ENCODE measurements around the gene LIN7A. TPM values are rescaled to one million over a fixed set of nuclear protein-coding genes. Genes with fewer than 3 reads are reported as not detected.

Gene LIN7A
- total RNA-seq, 1 donor from 2014 or later: 7.2 TPM

DNA sequence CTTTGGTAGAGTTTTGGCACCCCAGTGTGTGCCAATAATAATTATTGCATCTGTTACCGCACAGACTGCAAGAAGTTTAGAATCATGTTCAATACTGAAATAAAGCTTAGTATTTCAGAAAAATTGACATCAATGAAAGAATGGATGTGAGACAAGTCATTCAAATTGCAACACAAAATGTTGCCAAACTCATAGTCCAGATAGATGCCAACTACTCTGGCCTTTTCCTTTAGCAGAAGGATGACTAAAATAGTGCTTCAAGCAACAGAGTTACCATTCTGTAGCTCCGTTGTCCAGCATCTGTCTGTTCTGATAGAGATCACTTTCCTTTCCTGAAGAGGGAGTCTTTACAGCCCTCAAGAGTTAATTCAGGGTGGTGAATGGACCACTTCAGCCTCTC lies 77.5 kb downstream of the LIN7A start:
- DNase-seq (ENCODE audit: low spot score): no peak

DNA sequence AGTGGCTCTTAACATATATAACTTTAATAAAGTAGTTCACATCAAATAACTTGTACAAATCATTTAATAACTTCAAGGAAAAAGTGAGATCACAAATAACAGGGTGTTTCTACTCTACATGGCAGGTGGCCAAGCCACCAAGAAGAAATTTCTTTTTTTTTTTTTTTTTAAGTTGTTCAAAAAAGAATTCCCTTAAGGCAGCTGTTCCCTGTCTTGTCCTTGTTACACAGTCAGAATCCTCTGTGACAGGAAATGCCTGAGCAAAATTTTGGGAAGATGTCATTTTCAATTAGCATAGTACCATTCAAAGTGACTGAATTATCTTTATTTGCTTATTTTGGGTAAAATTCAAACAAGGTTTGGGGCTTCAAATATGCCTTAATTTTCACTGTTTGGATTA lies 79.4 kb downstream of the LIN7A start:
- DNase-seq (ENCODE audit: low spot score): no peak

GRCh38 chr12:80857311-80857710 lies 80.4 kb downstream of the LIN7A start:
- no peak for DNase-seq (ENCODE audit: low spot score)

DNA sequence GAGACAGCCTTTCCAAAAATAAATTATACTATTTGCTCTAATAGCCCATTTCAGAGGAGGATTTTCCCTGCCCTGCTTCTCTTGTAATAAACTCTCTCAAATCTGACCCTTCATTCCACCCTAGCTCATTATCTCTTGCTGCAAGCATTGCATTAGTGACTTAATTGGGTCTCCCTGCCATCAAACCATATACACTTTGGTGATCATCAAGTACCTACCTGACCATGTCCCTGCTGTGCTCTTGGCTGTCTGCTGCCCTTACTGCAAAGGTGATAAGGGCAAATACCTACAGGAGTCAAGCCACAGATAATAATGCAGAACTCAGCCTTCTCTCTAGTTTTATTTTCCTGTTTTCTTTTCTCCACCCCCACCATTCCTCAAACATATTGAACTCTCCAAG lies 88.4 kb downstream of the LIN7A start:
- DNase-seq (ENCODE audit: low spot score): no peak

- no peak for DNase-seq (ENCODE audit: low spot score)
These were observed 88.9 kb downstream of the LIN7A start for GRCh38 chr12:80848858-80849257.

GRCh38 chr12:80847575-80847974 lies 90.2 kb downstream of the LIN7A start:
- DNase-seq (ENCODE audit: low spot score): no peak

- DNase-seq (ENCODE audit: low spot score): no peak
These were observed 90.8 kb downstream of the LIN7A start for GRCh38 chr12:80846952-80847351.

GRCh38 chr12:80845639-80846038 lies 92.1 kb downstream of the LIN7A start:
- DNase-seq (ENCODE audit: low spot score): no peak

DNA sequence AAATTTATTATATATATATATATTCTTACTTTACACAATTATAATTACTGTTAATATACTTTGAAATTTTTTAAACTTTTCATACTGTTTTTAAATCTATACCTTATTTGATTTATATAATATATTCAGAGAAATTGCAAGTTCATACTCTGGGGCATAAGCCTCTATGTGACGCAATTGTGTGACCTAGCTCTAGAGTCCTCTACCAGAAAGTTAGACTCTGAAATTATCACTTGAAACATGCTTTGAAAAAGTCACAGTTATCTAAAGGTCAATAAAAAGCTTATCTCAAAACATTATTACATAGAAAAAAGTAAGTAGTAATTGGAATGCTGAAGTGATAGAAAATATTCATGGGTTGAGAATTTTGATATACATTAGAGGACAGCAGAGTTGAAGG lies 93.8 kb downstream of the LIN7A start:
- no peak for DNase-seq (ENCODE audit: low spot score)

DNA sequence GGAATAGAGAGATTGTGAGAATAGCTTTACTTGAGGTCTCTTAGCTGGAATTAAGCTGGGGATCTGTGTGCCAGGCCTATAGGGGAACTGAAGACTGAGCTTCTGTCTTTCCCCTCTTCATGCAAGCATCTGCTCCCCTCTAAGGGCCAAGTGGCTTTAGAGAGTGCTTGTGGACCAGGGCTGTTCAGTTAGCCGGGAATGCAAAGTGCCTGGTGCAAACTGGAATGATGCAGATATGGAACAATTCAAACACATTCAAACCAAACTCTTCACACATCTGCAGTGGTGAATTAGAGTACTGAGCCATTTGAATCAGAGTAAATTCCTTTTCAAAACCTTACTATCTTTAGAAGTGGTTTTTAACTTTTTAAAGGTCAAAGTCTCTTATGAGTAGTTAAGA lies 99.0 kb downstream of the LIN7A start:
- no peak for DNase-seq (ENCODE audit: low spot score)

DNA sequence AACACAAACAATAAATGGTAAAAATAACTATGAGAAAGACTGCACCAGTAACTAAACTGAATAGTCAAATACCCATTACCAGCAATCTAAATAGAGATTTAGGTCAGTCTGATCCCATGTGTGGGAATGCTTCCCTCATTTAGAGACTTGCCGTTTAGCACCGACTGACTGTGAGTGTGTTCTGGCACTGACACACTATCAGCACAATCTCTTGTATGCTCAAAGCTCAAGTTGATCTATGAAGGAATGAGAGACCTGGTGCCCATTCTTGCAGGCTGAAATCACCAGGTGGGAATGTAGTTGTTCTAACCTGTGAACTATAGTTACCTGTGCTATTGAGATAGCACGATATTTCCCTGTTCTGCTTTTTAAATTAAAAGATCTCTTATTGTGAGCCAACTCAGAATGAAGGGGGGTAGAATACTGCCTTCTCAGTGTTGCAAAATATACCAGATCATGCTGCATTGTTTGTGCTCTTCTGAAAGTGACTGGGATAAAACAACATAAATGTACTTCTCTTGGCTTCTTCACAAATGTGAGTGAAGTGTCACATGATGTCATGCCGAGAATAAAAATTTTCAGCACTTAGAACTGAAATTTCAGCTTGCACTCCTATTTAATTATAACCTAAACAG lies 99.6 kb downstream of the LIN7A start:
- no peak for DNase-seq (ENCODE audit: low spot score)

DNA sequence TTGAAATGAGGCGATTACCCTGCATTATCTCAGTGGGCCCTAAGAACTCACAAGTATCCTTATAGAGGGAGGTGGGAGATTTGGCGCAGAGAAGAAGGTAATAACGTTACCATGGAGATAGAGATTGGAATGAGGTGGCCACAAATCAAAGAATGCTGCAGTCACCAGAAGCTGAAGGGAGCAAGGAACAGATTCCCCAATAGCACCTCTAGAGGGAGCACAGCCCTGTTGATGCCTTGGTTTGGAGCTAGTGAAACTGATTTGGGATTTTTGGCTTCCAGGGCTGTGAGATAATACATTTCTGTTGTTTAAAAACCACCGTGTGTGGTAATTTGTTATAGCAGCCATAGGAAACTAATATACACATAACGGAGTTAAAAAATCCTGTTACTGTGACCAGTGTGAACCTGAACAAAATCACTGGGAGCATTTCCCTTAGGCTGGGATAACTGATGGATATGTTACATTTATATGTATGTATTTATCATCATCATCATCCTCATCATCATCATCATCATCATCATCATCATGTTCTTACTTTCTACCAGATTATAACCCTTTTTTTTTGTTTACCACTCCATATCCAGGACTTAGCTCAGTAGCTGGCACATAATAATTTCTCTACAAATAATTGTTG lies 100.3 kb downstream of the LIN7A start:
- DNase-seq (ENCODE audit: low spot score): peak; percentile 52

- DNase-seq (ENCODE audit: low spot score): no peak
These were observed 103.0 kb downstream of the LIN7A start for GRCh38 chr12:80834724-80835123.

- no peak for DNase-seq (ENCODE audit: low spot score)
These were observed 107.1 kb downstream of the LIN7A start for GRCh38 chr12:80830533-80831088.

DNA sequence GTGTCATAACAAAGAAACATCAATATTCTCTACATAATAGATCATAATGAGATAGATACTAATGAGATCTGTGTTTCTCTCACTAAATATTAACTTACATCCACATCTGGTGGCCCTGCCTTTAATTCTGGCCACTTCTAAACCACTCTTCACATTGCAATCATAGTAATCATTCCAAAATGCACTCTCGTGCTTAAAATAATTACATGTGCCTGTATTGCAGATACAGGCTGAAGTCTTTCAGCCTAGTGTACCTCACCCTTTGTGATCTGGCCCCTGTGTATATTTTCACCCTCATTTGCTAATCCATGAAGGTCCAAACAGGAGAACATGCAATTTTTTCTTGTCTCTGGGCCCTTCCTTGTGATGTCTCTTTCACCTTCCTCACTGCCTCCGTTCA lies 108.0 kb downstream of the LIN7A start:
- no peak for DNase-seq (ENCODE audit: low spot score)

DNA sequence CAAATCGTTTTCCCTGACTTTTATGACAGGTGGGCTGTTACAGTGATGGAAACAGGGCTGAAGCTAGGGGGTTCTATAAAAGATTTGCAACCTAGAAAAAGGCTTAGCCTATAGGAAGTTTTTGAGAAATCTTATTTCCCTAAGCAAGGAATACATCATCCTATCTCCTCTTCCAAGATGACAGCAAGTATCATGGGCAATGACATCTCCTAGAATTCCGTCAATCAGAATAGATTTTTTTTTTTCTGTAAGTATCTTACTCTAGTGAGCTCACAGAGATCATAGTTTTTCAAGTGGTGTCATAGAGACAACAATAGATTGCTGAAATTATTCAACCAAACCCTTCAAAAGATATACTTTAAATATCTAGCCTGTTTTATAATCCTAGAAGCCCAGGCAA lies 112.2 kb downstream of the LIN7A start:
- DNase-seq (ENCODE audit: low spot score): no peak

DNA sequence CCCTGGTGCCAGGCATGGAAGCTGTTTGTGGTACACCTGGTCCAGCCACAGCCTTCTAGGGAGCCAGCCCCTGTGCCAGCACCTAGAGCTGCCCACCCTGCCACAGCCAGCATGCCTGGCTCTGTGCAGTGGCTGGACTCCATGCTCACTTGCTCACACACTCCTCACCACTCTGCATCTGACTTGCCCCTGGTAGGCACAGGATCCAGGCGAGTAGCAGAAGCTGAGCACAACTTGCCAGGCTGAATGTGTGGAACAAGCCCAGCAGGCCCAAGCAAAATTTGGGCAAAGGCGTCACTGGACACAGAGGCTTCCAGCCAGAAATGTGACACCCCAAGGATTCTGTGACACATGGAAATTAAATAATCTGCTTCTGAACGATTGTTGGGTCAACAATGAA lies 114.3 kb downstream of the LIN7A start:
- no peak for DNase-seq (ENCODE audit: low spot score)

DNA sequence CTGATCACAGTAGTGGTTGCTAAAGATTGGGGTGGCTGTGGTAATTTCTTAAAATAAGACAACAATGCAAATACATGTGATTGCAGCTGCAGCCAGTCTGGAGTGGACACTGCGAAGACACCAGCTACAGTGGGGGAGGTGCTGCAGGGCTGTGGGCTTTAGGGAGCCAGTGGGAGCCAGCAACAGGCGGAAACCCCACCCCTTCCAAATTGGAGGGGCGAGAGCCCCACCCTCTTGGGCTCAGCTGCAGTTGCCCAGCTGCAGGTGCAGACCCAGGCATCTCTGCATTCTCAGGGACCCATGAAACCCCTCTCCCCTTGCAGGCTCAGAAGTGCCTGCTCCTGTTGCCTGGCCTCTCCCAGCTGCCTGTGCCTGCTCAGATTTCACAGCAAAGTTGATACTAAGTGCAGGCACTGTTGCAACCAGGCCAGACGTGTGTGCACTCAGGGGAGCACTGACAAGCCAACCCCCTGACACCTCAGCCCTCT lies 116.2 kb downstream of the LIN7A start:
- no peak for DNase-seq (ENCODE audit: low spot score)

- no peak for DNase-seq (ENCODE audit: low spot score)
These were observed 118.9 kb downstream of the LIN7A start for GRCh38 chr12:80818878-80819277.

DNA sequence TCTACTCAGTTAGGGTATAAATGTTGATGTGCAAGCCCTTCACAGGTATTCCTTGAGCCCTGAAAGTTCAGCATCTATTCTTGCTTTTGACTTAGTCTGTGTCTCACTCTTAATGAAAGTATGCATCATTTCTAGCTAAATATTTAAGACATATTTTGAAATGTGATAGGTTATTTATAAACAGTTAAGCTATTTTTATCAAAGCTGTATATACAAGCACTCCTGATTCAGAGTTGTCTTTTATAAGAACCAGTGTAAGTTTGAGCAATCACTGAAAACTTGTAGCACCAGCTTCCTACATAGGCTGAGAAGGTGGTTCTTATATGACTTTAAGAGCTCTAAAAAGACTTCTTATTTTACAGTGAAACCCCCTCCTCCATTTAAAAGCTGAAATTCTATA lies 122.4 kb downstream of the LIN7A start:
- no peak for DNase-seq (ENCODE audit: low spot score)

DNA sequence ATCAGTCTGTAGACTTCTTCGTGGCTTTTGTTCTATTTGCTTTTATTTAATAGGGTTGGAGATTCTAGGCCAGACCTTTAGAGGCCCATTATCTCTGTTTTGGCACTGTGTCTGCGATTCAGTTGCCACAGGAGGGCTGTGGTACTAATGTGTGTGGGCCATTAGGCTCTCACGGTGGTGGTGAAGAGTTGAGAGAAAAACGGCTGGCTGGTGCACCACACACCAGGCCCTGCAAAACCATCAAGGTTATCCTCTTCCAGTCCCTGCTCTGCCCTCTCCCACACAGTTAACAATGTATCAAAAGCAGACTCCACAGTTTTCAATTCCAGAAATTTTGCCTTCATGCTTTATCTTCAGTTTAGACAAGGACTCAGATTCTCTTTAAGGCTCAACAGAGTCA lies 123.3 kb downstream of the LIN7A start:
- DNase-seq (ENCODE audit: low spot score): no peak

DNA sequence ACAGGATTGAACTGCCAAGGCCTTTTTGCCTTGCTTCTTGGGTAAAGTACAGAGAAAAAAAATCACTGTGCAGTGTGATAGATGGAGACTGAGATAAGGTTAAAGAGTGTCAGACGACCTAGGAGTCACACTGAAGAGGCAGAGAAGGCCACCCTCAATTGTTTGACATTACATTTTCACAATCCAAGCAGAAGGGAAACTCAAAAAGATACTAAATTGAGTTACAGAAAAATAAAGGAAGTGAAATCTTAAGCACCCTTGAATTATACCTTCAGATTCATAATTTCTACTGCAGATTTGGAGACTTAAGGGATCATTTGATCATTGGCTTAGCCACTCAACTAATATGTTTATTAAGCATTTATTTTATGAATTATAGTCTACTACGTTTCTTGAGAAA lies 123.9 kb downstream of the LIN7A start:
- no peak for DNase-seq (ENCODE audit: low spot score)

DNA sequence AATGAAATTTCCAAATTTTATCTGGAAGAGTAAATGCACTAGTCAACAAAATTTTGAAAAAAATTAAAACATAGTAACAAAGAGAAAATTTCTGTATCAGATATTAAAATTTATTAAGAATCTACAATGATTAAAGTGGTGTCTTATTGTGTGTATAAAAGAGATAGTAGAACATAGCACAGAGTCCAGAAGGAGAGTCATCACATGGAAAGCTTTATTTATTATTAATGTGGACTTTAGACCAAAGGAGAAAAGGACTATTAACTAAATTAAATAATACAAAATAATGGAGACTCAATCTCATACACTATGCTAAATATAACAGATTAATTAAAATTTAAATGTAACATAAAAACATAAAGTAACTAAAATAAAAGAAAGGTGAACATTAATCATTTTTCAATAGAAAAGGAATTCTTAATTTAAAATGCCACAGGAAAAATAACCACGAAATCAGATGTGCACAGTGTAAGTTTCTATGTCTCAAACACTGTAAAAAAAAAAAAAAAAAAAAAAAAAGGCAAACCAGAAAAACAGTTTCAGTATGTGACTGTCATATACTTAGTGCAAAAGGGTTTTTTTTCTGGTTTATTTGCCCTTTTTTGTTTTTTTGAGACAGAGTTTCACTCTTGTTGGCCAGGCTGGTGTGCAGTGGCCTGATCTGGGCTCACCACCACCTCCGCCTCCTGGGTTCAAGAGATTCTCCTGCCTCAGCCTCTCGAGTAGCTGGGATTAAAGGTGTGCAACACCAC lies 125.6 kb downstream of the LIN7A start:
- no peak for DNase-seq (ENCODE audit: low spot score)
